BLaER1 treated with 17β-estradiol and CSF1 and Interleukin-3, amounts not matched to agents 10 nM and 100 nM (cell line): ENCODE measurements around the gene FBXW5.

Experiments
- H3K27ac ChIP-seq, 11 experiments: shearing (Covaris generic); formaldehyde crosslinking; 2 replicates each; pipeline ENCODE4 v1.8.1; 2022
- H3K27me3 ChIP-seq, 11 experiments: shearing (Covaris generic); formaldehyde crosslinking; 2 replicates each; pipeline ENCODE4 v1.8.1; 2022
- H3K36me3 ChIP-seq, 11 experiments: shearing (Covaris generic); formaldehyde crosslinking; 2 replicates each; pipeline ENCODE4 v1.8.1; 2022
- H3K4me1 ChIP-seq, 10 experiments: shearing (Covaris generic); formaldehyde crosslinking; 2 replicates each; pipeline ENCODE4 v1.8.1; 2022
- H3K4me2 ChIP-seq, 11 experiments: shearing (Covaris generic); formaldehyde crosslinking; 2 replicates each; pipeline ENCODE4 v1.8.1; 2022
- H3K4me3 ChIP-seq, 10 experiments: shearing (Covaris generic); formaldehyde crosslinking; 2 replicates each; pipeline ENCODE4 v1.8.1; 2022
- H3K9ac ChIP-seq, 11 experiments: shearing (Covaris generic); formaldehyde crosslinking; 2 replicates each; pipeline ENCODE4 v1.8.1; 2022
- H3K9me3 ChIP-seq, 11 experiments: shearing (Covaris generic); formaldehyde crosslinking; replicated peaks in 1 of 11; 2 replicates each; pipeline ENCODE4 v1.8.1; 2022
- H4K20me1 ChIP-seq, 11 experiments: shearing (Covaris generic); formaldehyde crosslinking; 2 replicates each; pipeline ENCODE4 v1.8.1; 2022
- Cebpa-rat ChIP-seq, 11 experiments: shearing (Covaris generic); IDR thresholded peaks; 2 replicates each; pipeline ENCODE4 v1.8.1; 2022

FBXW5 gene

GRCh38 chr9:136972743-136973142, 28.2 kb upstream of the FBXW5 start:
- H3K9ac ChIP-seq, result no peak overlapping the region
- no peak for TF ChIP-seq Cebpa-rat (IDR thresholded peaks at IDR 0.05)
- H3K4me1 ChIP-seq, result peaks cover 38 to 56% (median 49%) of the 10 kb centered on the region in 10 experiments
- no peaks in the 10 kb centered on the region for H3K36me3 ChIP-seq
- H3K27me3 ChIP-seq, result no peaks in the 10 kb centered on the region
- no peak overlapping the region for H3K4me2 ChIP-seq
- H3K27ac ChIP-seq, result no peak overlapping the region
- no peak overlapping the region for H3K4me3 ChIP-seq
- H3K9me3 ChIP-seq, result no peaks in the 10 kb centered on the region
- no peaks in the 10 kb centered on the region; a peak in 2 of 22 replicates for H4K20me1 ChIP-seq

GRCh38 chr9:136972335-136972734, 27.8 kb upstream of the FBXW5 start:
- peaks cover 37 to 53% (median 45%) of the 10 kb centered on the region in 10 experiments for H3K4me1 ChIP-seq
- H4K20me1 ChIP-seq, result no peaks in the 10 kb centered on the region; a peak in 2 of 22 replicates
- H3K4me3 ChIP-seq, result no peak overlapping the region
- H3K36me3 ChIP-seq, result no peaks in the 10 kb centered on the region
- H3K27me3 ChIP-seq, result no peaks in the 10 kb centered on the region
- H3K9me3 ChIP-seq, result no peaks in the 10 kb centered on the region
- no peak overlapping the region for H3K27ac ChIP-seq
- TF ChIP-seq Cebpa-rat (IDR thresholded peaks at IDR 0.05), result no peak
- no peak overlapping the region for H3K9ac ChIP-seq
- no peak overlapping the region for H3K4me2 ChIP-seq

- H3K4me2 ChIP-seq, result peak overlapping the region in 2 of 11 experiments; percentile 70 to 82; a peak in 1 of 22 replicates
- H3K4me3 ChIP-seq, result no peak overlapping the region
- H4K20me1 ChIP-seq, result no peaks in the 10 kb centered on the region; a peak in 2 of 22 replicates
- no peak for TF ChIP-seq Cebpa-rat (IDR thresholded peaks at IDR 0.05)
- peaks cover 32 to 48% (median 40%) of the 10 kb centered on the region in 10 experiments for H3K4me1 ChIP-seq
- H3K27ac ChIP-seq, result no peak overlapping the region
- H3K36me3 ChIP-seq, result no peaks in the 10 kb centered on the region
- H3K9me3 ChIP-seq, result no peaks in the 10 kb centered on the region
- H3K9ac ChIP-seq, result no peak overlapping the region
- no peaks in the 10 kb centered on the region for H3K27me3 ChIP-seq
Measured at GRCh38 chr9:136971746-136972145, 27.2 kb upstream of the FBXW5 start.

GRCh38 chr9:136970361-136970760, 25.8 kb upstream of the FBXW5 start:
- no peak overlapping the region for H3K4me3 ChIP-seq

GRCh38 chr9:136969774-136970173, 25.2 kb upstream of the FBXW5 start:
- peak overlapping the region in 1 of 11 experiments; percentile 15; a peak in 1 of 22 replicates for H3K27ac ChIP-seq
- H3K9ac ChIP-seq, result peak overlapping the region in 3 of 11 experiments; percentile 4 to 28 (median 6); a peak in 5 of 22 replicates
- no peak for TF ChIP-seq Cebpa-rat (IDR thresholded peaks at IDR 0.05)
- no peaks in the 10 kb centered on the region for H3K36me3 ChIP-seq
- H3K27me3 ChIP-seq, result 0 out of 22 replicates have a peak, but pooled peaks cover 0 to 4% (median 0%) of the 10 kb centered on the region in 11 experiments
- no peak overlapping the region for H3K4me3 ChIP-seq
- H3K4me1 ChIP-seq, result peaks cover 25 to 41% (median 33%) of the 10 kb centered on the region in 10 experiments
- no peaks in the 10 kb centered on the region for H3K9me3 ChIP-seq
- no peaks in the 10 kb centered on the region for H4K20me1 ChIP-seq
- H3K4me2 ChIP-seq, result peak overlapping the region in 10 of 11 experiments; percentile 15 to 82 (median 68); a peak in 17 of 22 replicates

More at GRCh38 chr9:136970361-136970760, 25.8 kb upstream of the FBXW5 start:
- Histone ChIP-seq H3K9me3 (no peaks in the 10 kb centered on the region), H3K9ac (peak overlapping the region in 8 of 11 experiments; percentile 6 to 49 (median 36); a peak in 12 of 22 replicates), H3K27ac (peak overlapping the region in 1 of 11 experiments; percentile 15; a peak in 1 of 22 replicates), H3K27me3 (0 out of 22 replicates have a peak, but pooled peaks cover 0 to 4% (median 0%) of the 10 kb centered on the region in 11 experiments), H3K36me3 (no peaks in the 10 kb centered on the region), H3K4me1 (peaks cover 31 to 46% (median 39%) of the 10 kb centered on the region in 10 experiments), H4K20me1 (no peaks in the 10 kb centered on the region; a peak in 2 of 22 replicates), H3K4me2 (peak overlapping the region; percentile 15 to 82 (median 68); a peak in 21 of 22 replicates)
- TF ChIP-seq Cebpa-rat (IDR thresholded peaks at IDR 0.05), result no peak

GRCh38 chr9:136969150-136969549, 24.6 kb upstream of the FBXW5 start:
- no peak for TF ChIP-seq Cebpa-rat (IDR thresholded peaks at IDR 0.05)
- 0 out of 22 replicates have a peak, but pooled peaks cover 0 to 4% (median 0%) of the 10 kb centered on the region in 11 experiments for H3K27me3 ChIP-seq
- no peak overlapping the region for H3K27ac ChIP-seq
- H3K4me3 ChIP-seq, result no peak overlapping the region
- H3K4me1 ChIP-seq, result peaks cover 22 to 37% (median 31%) of the 10 kb centered on the region in 10 experiments
- H3K9me3 ChIP-seq, result no peaks in the 10 kb centered on the region
- no peak overlapping the region for H3K4me2 ChIP-seq
- H4K20me1 ChIP-seq, result no peaks in the 10 kb centered on the region
- H3K9ac ChIP-seq, result 0 out of 22 replicates have a peak overlapping the region, but pooled peaks of 1 of the 11 experiments have one; percentile 33
- H3K36me3 ChIP-seq, result no peaks in the 10 kb centered on the region

- H3K4me1 ChIP-seq, result peaks cover 22 to 36% (median 31%) of the 10 kb centered on the region in 10 experiments
- H3K9me3 ChIP-seq, result no peaks in the 10 kb centered on the region
- no peaks in the 10 kb centered on the region for H3K36me3 ChIP-seq
- H3K27ac ChIP-seq, result no peak overlapping the region
- no peak overlapping the region; a peak in 1 of 22 replicates for H3K9ac ChIP-seq
- no peak for TF ChIP-seq Cebpa-rat (IDR thresholded peaks at IDR 0.05)
- no peak overlapping the region for H3K4me2 ChIP-seq
- 0 out of 22 replicates have a peak, but pooled peaks cover 0 to 4% (median 0%) of the 10 kb centered on the region in 11 experiments for H3K27me3 ChIP-seq
- H4K20me1 ChIP-seq, result no peaks in the 10 kb centered on the region
- no peak overlapping the region for H3K4me3 ChIP-seq
Measured at GRCh38 chr9:136968333-136969127, 24.0 kb upstream of the FBXW5 start.

- Histone ChIP-seq H3K4me2 (peak overlapping the region; percentile 42 to 82 (median 61)), H4K20me1 (no peaks in the 10 kb centered on the region), H3K4me1 (peaks cover 21 to 33% (median 25%) of the 10 kb centered on the region in 10 experiments), H3K27ac (no peak overlapping the region), H3K36me3 (no peaks in the 10 kb centered on the region), H3K9ac (0 out of 22 replicates have a peak overlapping the region, but pooled peaks of 1 of the 11 experiments have one; percentile 29), H3K9me3 (no peaks in the 10 kb centered on the region), H3K4me3 (0 out of 20 replicates have a peak overlapping the region, but pooled peaks of 1 of the 10 experiments have one; percentile 15), H3K27me3 (0 out of 22 replicates have a peak, but pooled peaks cover 0 to 4% (median 0%) of the 10 kb centered on the region in 11 experiments)
- TF ChIP-seq Cebpa-rat (IDR thresholded peaks at IDR 0.05), result no peak
Measured at GRCh38 chr9:136965771-136966484, 21.4 kb upstream of the FBXW5 start.
